Mucosa of descending colon (tissue), 3 donors: ENCODE measurements around the gene AP1AR. TPM values are rescaled to one million over a fixed set of nuclear protein-coding genes. Genes with fewer than 3 reads are reported as not detected.

Experiments
- ATAC-seq: fragments of 200-7000 bp; cut with Tn5 transposase; one replicate; pipeline ENCODE4 v1.9.1; 2020; ENCODE audit warnings: mild to moderate bottlenecking, moderate library complexity
- DNase-seq, 3 donors: peaks; one replicate each; pipeline ENCODE4 v3.0.0-alpha.2; 2020
- H3K36me3 ChIP-seq: fragments of 200-600 bp; one replicate; pipeline ENCODE4 v1.8.0; 2021; ENCODE audit warnings: low read depth, mild to moderate bottlenecking
- H3K4me1 ChIP-seq: fragments of 200-600 bp; one replicate; pipeline ENCODE4 v1.8.0; 2021; ENCODE audit warnings: low read depth, mild to moderate bottlenecking
- H3K4me3 ChIP-seq: fragments of 200-600 bp; one replicate; pipeline ENCODE4 v1.8.0; 2021; ENCODE audit warnings: mild to moderate bottlenecking
- H3K9me3 ChIP-seq: fragments of 200-600 bp; one replicate; pipeline ENCODE4 v1.8.0; 2021; ENCODE audit warnings: mild to moderate bottlenecking
- intact Hi-C, 2 donors: fragments of 100-400 bp; cut with DNase I in 1 of 2; cut with micrococcal nuclease in 1 of 2; formaldehyde crosslinking; loops; one replicate each; pipeline versions ENCODE4 v1.11.0 to v1.11.1; 2022; cut with DNase I, micrococcal nuclease
- total RNA-seq, 3 donors: library from RNA; stranded (reverse); fragmentation: NEBNext Ultra II Directional in 2 of 3; extraction: Animal tissue kit (Norgen Biotek cat#: 25700) in 2 of 3; gene quantifications; one replicate each; pipeline versions ENCODE4 v1.2.1 to v1.2.4, GENCODE V29; 2021 to 2023
- TF ChIP-seq, protein P1 (sequence below): fragments of 200-600 bp; IDR thresholded peaks from one replicate; pipeline ENCODE4 v1.8.0; 2022; ENCODE audit warnings: antibody characterized with exemption, mild to moderate bottlenecking
- donor health status: DM: no; HTN: no; CAD: no; lungs with moderate emphysema.
- donor health status: DM: no; HTN: no; CAD: no.
- donor health status: DM: no; HTN: yes; CAD: no.

The AP1AR gene
- total RNA-seq, 3 donors from 2014 or later: 32.3 to 51.5 (median 35.9) TPM

GRCh38 chr4:112315446-112315845 lies 83.9 kb downstream of the AP1AR start:
- intact Hi-C loops: no loop called here
- H3K36me3 ChIP-seq: no peaks in the 10 kb centered on the region
- H3K4me3 ChIP-seq: no peak overlapping the region
- no peak for DNase-seq
- no peaks in the 10 kb centered on the region for H3K9me3 ChIP-seq
- ATAC-seq: no peak
- no peaks in the 10 kb centered on the region for H3K4me1 ChIP-seq
- TF ChIP-seq, protein P1, sequence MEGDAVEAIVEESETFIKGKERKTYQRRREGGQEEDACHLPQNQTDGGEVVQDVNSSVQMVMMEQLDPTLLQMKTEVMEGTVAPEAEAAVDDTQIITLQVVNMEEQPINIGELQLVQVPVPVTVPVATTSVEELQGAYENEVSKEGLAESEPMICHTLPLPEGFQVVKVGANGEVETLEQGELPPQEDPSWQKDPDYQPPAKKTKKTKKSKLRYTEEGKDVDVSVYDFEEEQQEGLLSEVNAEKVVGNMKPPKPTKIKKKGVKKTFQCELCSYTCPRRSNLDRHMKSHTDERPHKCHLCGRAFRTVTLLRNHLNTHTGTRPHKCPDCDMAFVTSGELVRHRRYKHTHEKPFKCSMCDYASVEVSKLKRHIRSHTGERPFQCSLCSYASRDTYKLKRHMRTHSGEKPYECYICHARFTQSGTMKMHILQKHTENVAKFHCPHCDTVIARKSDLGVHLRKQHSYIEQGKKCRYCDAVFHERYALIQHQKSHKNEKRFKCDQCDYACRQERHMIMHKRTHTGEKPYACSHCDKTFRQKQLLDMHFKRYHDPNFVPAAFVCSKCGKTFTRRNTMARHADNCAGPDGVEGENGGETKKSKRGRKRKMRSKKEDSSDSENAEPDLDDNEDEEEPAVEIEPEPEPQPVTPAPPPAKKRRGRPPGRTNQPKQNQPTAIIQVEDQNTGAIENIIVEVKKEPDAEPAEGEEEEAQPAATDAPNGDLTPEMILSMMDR: no peak

GRCh38 chr4:112316360-112316759 lies 84.8 kb downstream of the AP1AR start:
- ATAC-seq: no peak

DNA sequence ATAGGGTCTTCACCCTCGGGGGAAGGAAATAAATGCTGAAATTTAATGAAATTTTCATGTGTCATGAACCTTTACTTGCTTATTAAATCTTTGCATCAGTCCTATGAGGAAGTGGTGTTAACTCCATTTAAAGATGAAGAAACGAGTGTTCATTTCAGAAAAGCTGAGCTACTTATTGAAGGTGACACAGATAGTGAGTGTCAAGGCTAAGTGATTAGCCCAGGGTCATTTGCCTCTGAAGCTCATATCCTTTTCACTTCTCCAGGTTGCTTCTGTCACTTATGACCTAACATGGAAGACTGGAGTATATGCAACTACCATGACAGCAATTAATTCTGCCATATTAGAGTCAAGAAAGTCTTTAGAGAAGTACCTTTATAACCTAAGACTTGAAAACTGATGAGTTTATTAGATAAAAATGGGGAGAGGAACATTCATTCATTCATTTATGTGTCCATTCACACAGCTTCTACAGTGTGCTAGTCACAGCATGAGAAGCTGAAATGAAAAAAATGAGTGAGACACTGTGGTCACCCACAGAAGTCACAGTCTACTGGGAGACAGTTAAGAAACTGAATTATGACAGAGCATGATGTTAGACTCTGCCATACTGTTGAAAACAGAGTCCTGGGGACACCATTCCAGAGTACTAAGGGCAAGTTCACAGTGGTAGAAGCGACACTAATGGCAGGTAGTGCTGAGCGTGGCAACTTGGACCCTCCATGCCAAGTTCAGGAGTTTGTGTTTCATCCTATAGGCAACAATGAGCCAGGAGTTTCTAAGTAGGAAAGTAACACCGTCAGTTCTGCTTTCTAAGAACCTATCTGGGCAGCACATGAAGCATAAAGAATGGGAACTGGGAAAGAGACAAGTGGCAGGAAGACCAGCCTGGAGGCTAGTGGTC lies 86.9 kb downstream of the AP1AR start:
- no peaks in the 10 kb centered on the region for H3K36me3 ChIP-seq
- ATAC-seq: no peak
- intact Hi-C loops: no loop called here
- H3K9me3 ChIP-seq: no peaks in the 10 kb centered on the region
- no peak overlapping the region for H3K4me3 ChIP-seq
- no peaks in the 10 kb centered on the region for H3K4me1 ChIP-seq
- DNase-seq: no peak
- TF ChIP-seq, protein P1: no peak

More at GRCh38 chr4:112316360-112316759, 84.8 kb downstream of the AP1AR start:
- intact Hi-C loops: no loop called here
- no peaks in the 10 kb centered on the region for H3K4me1 ChIP-seq
- TF ChIP-seq, protein P1: no peak
- no peaks in the 10 kb centered on the region for H3K9me3 ChIP-seq
- no peak overlapping the region for H3K4me3 ChIP-seq
- no peak for DNase-seq
- no peaks in the 10 kb centered on the region for H3K36me3 ChIP-seq

Other genes starting within 250 kb of the AP1AR start
- 1 to 10 TPM in 2 of 3 donors, under 1 TPM in 1; 0.75 to 2.1 (median 1.8) TPM for gene FAM241A, start 86.3 kb upstream of the AP1AR start, total RNA-seq
- gene TIFA, start 54.1 kb downstream of the AP1AR start, total RNA-seq: 1 to 10 TPM; 6.3 to 8.2 (median 6.7) TPM
- gene ALPK1, start 65.6 kb downstream of the AP1AR start, total RNA-seq: 10 to 100 TPM; 23.1 to 39.8 (median 31.0) TPM